DOHH2 (cell line): ENCODE data around the gene NLRP4.

Experiments used
- H3F3A ChIP-seq: fragments of 200-600 bp; sonication (generic), shearing (Covaris generic); 2 replicates; pipeline ENCODE4 v1.6.0; 2016; ENCODE audit warnings: antibody characterized with exemption, mild to moderate bottlenecking; ENCODE audit not compliant: control insufficient read depth, insufficient read depth
- H3K27ac ChIP-seq: fragments of 200-600 bp; sonication (generic); 2 replicates; pipeline ENCODE4 v1.5.1; 2014; ENCODE audit warnings: low read depth, mild to moderate bottlenecking, low read length, moderate library complexity
- H3K27me3 ChIP-seq: fragments of 200-600 bp; sonication (generic); 2 replicates; pipeline ENCODE4 v1.6.1; 2014; ENCODE audit warnings: mild to moderate bottlenecking, low read length, mixed read lengths; ENCODE audit not compliant: control insufficient read depth
- H3K36me3 ChIP-seq: fragments of 200-600 bp; sonication (generic); 2 replicates; pipeline ENCODE4 v1.6.1; 2014; ENCODE audit warnings: mild to moderate bottlenecking, low read length, moderate library complexity, mixed read lengths; ENCODE audit not compliant: control insufficient read depth
- H3K4me1 ChIP-seq: fragments of 200-600 bp; sonication (generic); 2 replicates; pipeline ENCODE4 v1.6.1; 2014; ENCODE audit warnings: mild to moderate bottlenecking, low read length, mixed read lengths; ENCODE audit not compliant: control insufficient read depth
- H3K4me2 ChIP-seq: fragments of 200-600 bp; sonication (generic); 2 replicates; pipeline ENCODE4 v1.6.0; 2014; ENCODE audit warnings: mild to moderate bottlenecking, low read length, moderate library complexity
- H3K4me3 ChIP-seq: fragments of 200-600 bp; sonication (generic); 2 replicates; pipeline ENCODE4 v1.5.1; 2014; ENCODE audit warnings: mild to moderate bottlenecking, low read length, mixed read lengths
- H3K79me2 ChIP-seq: fragments of 200-600 bp; sonication (generic); 2 replicates; pipeline ENCODE4 v1.6.1; 2014; ENCODE audit warnings: mild to moderate bottlenecking, low read length, mixed read lengths; ENCODE audit not compliant: control insufficient read depth
- H3K9me2 ChIP-seq: fragments of 200-600 bp; sonication (generic); replicated peaks from 2 replicates; pipeline ENCODE4 v1.6.1; 2014; ENCODE audit warnings: mild to moderate bottlenecking, low read length, mixed read lengths; ENCODE audit not compliant: control insufficient read depth
- H3K9me3 ChIP-seq: fragments of 200-600 bp; sonication (generic); 2 replicates; pipeline ENCODE4 v1.6.1; 2014; ENCODE audit warnings: antibody characterized with exemption, low read length, mixed read lengths; ENCODE audit not compliant: control insufficient read depth, insufficient read depth
- H4K20me1 ChIP-seq: fragments of 200-600 bp; sonication (generic); 2 replicates; pipeline ENCODE4 v1.6.0; 2014; ENCODE audit warnings: low read depth, mild to moderate bottlenecking, antibody characterized with exemption, low read length, moderate library complexity; ENCODE audit not compliant: control insufficient read depth, insufficient read depth
- CTCF ChIP-seq: fragments of 200-600 bp; sonication (generic); IDR thresholded peaks from one replicate; pipeline ENCODE4 v1.5.1; 2014; ENCODE audit warnings: antibody characterized with exemption, mild to moderate bottlenecking, low read depth, low read length; ENCODE audit not compliant: poor library complexity, severe bottlenecking
- EZH2phosphoT487 ChIP-seq: fragments of 200-600 bp; sonication (generic); IDR thresholded peaks from 2 replicates; pipeline ENCODE4 v1.6.1; 2017; ENCODE audit warnings: borderline replicate concordance, mild to moderate bottlenecking, antibody characterized with exemption, low read length, moderate library complexity, mixed read lengths

NLRP4 gene

GRCh38 chr19:55836340-55836739 lies at the start of gene NLRP4:
NLRP4 (plus strand) TSS chr19:55836540; CDS start chr19:55852081, 15,541 bp downstream.
- H3K4me2 ChIP-seq: no peak within 1 kb of the TSS
- H4K20me1 ChIP-seq: no peaks in the 10 kb centered on the region
- H3K36me3 ChIP-seq: no peaks in the 10 kb centered on the region
- no peaks in the 10 kb centered on the region for H3K9me2 ChIP-seq
- H3K4me1 ChIP-seq: peaks cover 6% of the 10 kb centered on the region
- H3K27me3 ChIP-seq: peaks cover 12% of the 10 kb centered on the region
- H3K9me3 ChIP-seq: no peaks in the 10 kb centered on the region
- no peaks in the 10 kb centered on the region for H3F3A ChIP-seq
- no peak within 1 kb of the TSS for H3K4me3 ChIP-seq
- H3K27ac ChIP-seq: no peak within 1 kb of the TSS
- TF ChIP-seq CTCF (no peak), EZH2phosphoT487 (no peak)
- no peaks in the 10 kb centered on the region for H3K79me2 ChIP-seq

DNA sequence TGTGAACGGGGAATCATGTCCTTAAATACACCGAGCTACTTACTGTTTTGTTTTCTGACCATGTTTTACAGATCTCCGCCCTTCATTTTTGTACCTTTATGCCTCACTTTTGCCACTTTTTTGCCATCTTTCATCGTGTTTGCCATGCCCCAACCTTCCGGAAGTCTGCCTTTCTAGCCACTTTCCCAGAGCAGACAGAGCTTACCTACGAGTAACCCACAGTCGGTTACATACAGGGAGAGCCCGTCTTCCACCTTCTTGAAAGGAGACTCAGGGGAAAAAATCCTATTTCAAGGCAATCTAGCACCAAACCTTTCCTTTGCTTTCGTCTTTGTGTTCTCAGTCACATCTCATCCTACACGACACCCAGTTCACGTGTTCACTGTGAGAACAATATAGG lies 41.3 kb upstream of the NLRP4 start:
- Histone ChIP-seq H3F3A (no peaks in the 10 kb centered on the region), H3K27me3 (no peaks in the 10 kb centered on the region), H3K4me2 (no peak overlapping the region), H3K27ac (no peak overlapping the region), H3K4me3 (no peak overlapping the region), H4K20me1 (no peaks in the 10 kb centered on the region), H3K4me1 (peaks cover 4% of the 10 kb centered on the region; the same call in 1 of the 2 replicates), H3K79me2 (no peaks in the 10 kb centered on the region), H3K9me3 (no peaks in the 10 kb centered on the region), H3K36me3 (no peaks in the 10 kb centered on the region), H3K9me2 (no peaks in the 10 kb centered on the region)
- TF ChIP-seq CTCF (no peak), EZH2phosphoT487 (no peak)

GRCh38 chr19:55801416-55801815 lies 34.9 kb upstream of the NLRP4 start:
- Histone ChIP-seq H3K79me2 (no peaks in the 10 kb centered on the region), H3F3A (no peaks in the 10 kb centered on the region), H3K4me2 (peak overlapping the region; percentile 13; the same call in 1 of the 2 replicates), H4K20me1 (no peaks in the 10 kb centered on the region), H3K27ac (no peak overlapping the region), H3K4me1 (peaks cover 10% of the 10 kb centered on the region), H3K27me3 (no peaks in the 10 kb centered on the region), H3K9me3 (no peaks in the 10 kb centered on the region; the same call in 1 of the 2 replicates), H3K4me3 (no peak overlapping the region), H3K9me2 (no peaks in the 10 kb centered on the region), H3K36me3 (no peaks in the 10 kb centered on the region)
- no peak for TF ChIP-seq CTCF
- no peak for TF ChIP-seq EZH2phosphoT487

DNA sequence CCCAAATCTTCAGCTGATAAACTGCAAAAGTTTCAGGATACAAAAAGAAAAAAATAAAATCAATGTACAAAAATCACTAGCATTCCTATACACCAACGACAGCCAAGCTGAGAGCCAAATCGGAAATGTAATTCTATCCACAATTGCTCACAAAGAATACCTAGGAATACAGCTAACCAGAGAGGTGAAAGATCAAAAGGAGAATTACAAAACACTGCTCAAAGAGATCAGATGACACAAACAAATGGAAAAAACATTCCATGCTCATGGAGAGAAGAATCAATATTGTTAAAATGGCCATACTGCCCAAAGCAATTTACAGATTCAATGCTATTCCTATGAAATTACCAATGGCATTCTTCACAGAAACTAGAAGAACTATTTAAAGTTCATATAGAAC lies 34.1 kb upstream of the NLRP4 start:
- peaks cover 10% of the 10 kb centered on the region for H3K4me1 ChIP-seq
- TF ChIP-seq CTCF (no peak), EZH2phosphoT487 (no peak)
- no peaks in the 10 kb centered on the region for H3K79me2 ChIP-seq
- H3K9me2 ChIP-seq: no peaks in the 10 kb centered on the region
- H3K27ac ChIP-seq: no peak overlapping the region
- no peak overlapping the region for H3K4me3 ChIP-seq
- H4K20me1 ChIP-seq: no peaks in the 10 kb centered on the region
- no peak overlapping the region for H3K4me2 ChIP-seq
- no peaks in the 10 kb centered on the region for H3K27me3 ChIP-seq
- no peaks in the 10 kb centered on the region for H3K36me3 ChIP-seq
- no peaks in the 10 kb centered on the region; the same call in 1 of the 2 replicates for H3K9me3 ChIP-seq
- no peaks in the 10 kb centered on the region for H3F3A ChIP-seq
